Brain microvascular endothelial cell (primary cell): ENCODE measurements around the gene ACAA2.
A peak's percentile ranks its signal among the peaks of the same experiment; 100 is the strongest.
"Not testable (repeated sequence)": the region's sequence is repeated elsewhere in the genome, so short reads cannot be mapped to it uniquely, and the experiment has no call there.

Experiments
- DNase-seq: peaks from one replicate; pipeline ENCODE4 v3.0.0-alpha.2; 2020
- H3K27ac ChIP-seq: fragments of 250-450 bp; sonication (Bioruptor Pico); 2 replicates; pipeline ENCODE4 v1.5.1; 2020; ENCODE audit warnings: mild to moderate bottlenecking, moderate library complexity
- H3K27me3 ChIP-seq: fragments of 250-450 bp; sonication (Bioruptor Pico); replicated peaks from 2 replicates; pipeline ENCODE4 v1.5.1; 2020; ENCODE audit warnings: mild to moderate bottlenecking
- H3K36me3 ChIP-seq: fragments of 250-450 bp; sonication (Bioruptor Pico); replicated peaks from 2 replicates; pipeline ENCODE4 v1.5.1; 2020; ENCODE audit warnings: mild to moderate bottlenecking
- H3K4me3 ChIP-seq: 2 replicates; pipeline ENCODE4 v1.5.1; 2011; ENCODE audit warnings: low read depth, mild to moderate bottlenecking, control low read depth, low read length, moderate library complexity
- in situ Hi-C: cut with HindIII; loops from 2 replicates; pipeline ENCODE4 v1.10.0; 2017; ENCODE audit warnings: low sequenced_read_pairs, low pct_ligation_motif_present
- TF ChIP-seq, protein P1 (sequence below): IDR thresholded peaks from 2 replicates; pipeline ENCODE4 v1.5.1; 2011; ENCODE audit warnings: low read depth, mild to moderate bottlenecking, moderate library complexity, low read length, control low read depth, inconsistent platforms; ENCODE audit errors: missing control alignments

The ACAA2 gene

DNA sequence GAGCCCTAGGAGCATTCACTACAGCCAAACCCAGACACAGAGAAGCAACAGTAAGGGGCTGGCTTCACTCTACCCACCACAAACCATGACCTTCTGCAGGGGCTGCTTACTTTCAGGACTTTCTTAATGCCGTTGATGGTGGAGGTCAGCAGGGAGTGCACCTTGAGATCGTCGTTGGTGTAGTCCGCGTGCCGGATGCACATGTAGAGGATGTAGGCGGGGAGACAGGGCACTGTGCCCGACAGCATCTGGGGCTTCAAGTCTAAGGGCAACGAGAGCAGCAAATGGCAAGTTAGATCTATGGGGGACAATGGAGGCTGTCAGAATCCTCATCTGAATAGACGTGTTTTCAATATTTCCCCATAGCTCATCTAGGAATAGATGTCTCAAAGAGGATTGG lies 29.8 kb upstream of the ACAA2 start:
- in situ Hi-C loops: no loop called here
- no peak overlapping the region for H3K4me3 ChIP-seq
- DNase-seq: no peak
- no peaks in the 10 kb centered on the region for H3K36me3 ChIP-seq
- TF ChIP-seq, protein P1, sequence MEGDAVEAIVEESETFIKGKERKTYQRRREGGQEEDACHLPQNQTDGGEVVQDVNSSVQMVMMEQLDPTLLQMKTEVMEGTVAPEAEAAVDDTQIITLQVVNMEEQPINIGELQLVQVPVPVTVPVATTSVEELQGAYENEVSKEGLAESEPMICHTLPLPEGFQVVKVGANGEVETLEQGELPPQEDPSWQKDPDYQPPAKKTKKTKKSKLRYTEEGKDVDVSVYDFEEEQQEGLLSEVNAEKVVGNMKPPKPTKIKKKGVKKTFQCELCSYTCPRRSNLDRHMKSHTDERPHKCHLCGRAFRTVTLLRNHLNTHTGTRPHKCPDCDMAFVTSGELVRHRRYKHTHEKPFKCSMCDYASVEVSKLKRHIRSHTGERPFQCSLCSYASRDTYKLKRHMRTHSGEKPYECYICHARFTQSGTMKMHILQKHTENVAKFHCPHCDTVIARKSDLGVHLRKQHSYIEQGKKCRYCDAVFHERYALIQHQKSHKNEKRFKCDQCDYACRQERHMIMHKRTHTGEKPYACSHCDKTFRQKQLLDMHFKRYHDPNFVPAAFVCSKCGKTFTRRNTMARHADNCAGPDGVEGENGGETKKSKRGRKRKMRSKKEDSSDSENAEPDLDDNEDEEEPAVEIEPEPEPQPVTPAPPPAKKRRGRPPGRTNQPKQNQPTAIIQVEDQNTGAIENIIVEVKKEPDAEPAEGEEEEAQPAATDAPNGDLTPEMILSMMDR: no peak
- H3K27ac ChIP-seq: no peak overlapping the region
- no peaks in the 10 kb centered on the region for H3K27me3 ChIP-seq

DNA sequence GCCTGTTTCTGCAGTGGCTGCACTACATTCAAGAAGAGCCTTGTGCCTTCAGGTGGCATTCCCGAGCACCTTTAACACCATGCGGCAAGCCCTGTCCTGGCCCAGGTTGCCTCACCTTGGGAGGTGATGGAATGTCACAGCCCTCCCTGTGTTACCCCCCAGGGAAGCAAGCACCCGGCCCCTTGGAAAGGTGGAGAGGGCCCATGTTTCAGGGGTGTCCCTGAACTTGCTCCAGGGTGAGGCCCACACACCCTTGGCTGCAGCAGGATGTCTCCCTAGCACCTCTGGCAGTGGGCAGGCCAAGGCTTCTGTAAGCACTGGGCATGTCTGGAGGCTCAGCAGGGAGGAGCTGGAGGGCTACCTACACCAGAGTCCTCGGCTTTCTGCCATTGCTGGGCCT lies 29.3 kb upstream of the ACAA2 start:
- DNase-seq: no peak

DNA sequence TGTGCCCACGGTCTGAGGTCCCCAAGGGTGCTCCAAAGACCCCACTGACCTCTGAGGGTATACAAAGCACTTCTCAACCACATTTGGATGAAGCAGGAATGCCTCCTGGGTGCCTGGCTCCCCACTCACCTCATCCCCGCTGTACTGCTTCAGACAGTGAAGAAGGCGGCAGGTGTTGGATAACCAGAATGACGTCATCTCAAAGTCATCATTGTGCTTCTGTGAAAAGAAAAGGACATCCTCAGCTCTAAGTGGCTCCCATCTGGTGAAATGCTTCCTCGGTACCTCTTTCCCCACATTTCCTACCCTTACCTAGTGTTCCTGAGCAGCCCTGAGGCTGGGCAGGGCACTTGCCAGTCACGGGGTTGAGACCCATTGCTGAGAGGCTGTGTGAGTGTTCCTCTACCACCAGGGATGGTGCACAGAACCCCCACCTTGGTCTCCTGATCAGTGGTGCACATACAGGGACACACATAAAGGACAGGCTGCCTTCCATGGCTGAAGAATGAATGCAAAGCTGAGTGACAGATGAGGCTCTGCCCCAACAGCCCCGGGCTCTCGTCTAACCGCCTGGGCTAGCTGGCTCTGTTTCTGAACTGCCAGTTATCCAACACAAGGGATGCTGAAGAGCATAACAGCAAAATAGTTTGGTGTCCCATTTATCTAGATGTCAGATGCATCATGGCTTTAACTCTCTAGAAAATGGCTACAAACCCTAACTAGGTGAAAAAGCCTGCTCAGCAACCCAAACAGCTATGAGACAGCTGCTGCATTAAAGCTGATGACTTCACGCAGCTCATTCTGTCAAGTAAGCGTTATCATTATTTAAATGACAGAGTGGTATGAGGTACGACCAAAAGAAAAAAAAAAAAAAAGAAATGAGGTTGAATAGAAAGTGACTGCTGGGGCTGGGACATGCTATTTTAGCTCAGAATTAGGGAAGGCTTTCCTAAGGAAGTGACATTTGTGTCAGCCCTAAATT lies 28.2 kb upstream of the ACAA2 start:
- no peak for DNase-seq
- Histone ChIP-seq H3K27ac (no peak overlapping the region), H3K27me3 (no peaks in the 10 kb centered on the region), H3K4me3 (no peak overlapping the region), H3K36me3 (no peaks in the 10 kb centered on the region)
- in situ Hi-C loops: no loop called here
- TF ChIP-seq, protein P1: no peak

More for the DNA sequence above, 29.3 kb upstream of the ACAA2 start:
- Histone ChIP-seq H3K27me3 (no peaks in the 10 kb centered on the region), H3K4me3 (no peak overlapping the region), H3K27ac (no peak overlapping the region), H3K36me3 (no peaks in the 10 kb centered on the region)
- TF ChIP-seq, protein P1: no peak
- in situ Hi-C loops: no loop called here

DNA sequence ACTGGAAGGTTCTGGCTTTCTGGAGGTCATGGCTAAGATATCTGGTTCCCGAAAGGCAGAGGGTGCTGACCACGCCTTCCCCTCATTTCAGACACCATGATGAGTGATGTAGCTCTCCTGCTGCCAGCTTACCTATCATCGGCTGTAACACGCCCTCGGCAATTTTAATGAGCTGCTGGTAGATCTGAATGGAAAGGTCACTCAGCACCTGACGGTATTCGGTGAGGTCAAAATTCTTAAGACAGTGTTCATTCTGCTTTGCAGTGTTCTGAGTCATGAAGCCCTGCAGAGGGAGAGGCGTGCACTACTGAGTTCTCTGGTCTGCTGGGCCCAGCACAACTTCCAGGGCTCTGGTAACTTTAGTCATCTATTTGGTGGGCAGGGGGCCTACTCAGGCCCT lies 25.7 kb upstream of the ACAA2 start:
- H3K27ac ChIP-seq: no peak overlapping the region
- H3K4me3 ChIP-seq: no peak overlapping the region
- no peaks in the 10 kb centered on the region for H3K27me3 ChIP-seq
- in situ Hi-C loops: no loop called here
- TF ChIP-seq, protein P1: no peak
- DNase-seq: peak; percentile 62
- no peaks in the 10 kb centered on the region for H3K36me3 ChIP-seq

DNA sequence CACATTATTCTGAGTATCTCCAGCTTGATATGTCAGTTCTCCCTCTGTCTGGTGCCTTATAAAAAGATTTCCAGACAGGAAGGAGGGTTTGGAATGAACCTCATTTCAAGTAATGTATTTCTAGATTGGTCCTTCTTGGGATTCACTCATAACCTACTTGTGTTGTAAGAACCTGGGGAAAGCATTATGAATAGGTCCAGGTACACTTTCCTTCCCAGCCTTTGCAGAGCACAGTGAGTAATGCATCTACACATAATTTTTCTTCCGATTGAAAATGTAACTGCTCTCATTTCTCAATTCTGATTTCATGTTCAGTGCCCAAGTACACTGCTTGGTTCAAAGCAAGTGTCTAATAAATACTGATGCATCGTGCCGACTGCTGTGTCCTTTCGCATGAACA lies 25.0 kb upstream of the ACAA2 start:
- Histone ChIP-seq H3K36me3 (no peaks in the 10 kb centered on the region), H3K27ac (no peak overlapping the region), H3K4me3 (no peak overlapping the region), H3K27me3 (no peaks in the 10 kb centered on the region)
- TF ChIP-seq, protein P1: no peak
- in situ Hi-C loops: no loop called here
- DNase-seq: no peak

DNA sequence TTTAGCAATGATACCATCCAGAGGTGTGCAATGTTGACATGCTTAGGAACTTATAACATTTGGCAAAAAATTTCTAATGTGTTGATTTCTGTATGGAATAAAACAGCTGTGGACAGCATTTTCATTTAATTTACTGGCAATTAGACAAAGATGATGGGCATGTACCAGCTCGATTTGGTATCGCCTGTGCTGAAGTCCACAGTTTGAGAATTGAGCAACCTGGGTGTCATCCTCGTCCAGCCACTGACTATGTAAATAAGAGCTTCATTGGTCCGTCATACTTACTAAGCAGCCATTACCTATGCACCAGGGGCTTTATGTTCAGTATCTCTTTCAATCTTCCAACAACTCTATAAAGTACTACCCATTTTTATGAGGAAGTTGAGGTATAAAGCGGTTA lies 24.6 kb upstream of the ACAA2 start:
- DNase-seq: no peak
- Histone ChIP-seq H3K27ac (no peak overlapping the region), H3K36me3 (no peaks in the 10 kb centered on the region), H3K4me3 (no peak overlapping the region), H3K27me3 (no peaks in the 10 kb centered on the region)
- in situ Hi-C loops: no loop called here
- TF ChIP-seq, protein P1: no peak

DNA sequence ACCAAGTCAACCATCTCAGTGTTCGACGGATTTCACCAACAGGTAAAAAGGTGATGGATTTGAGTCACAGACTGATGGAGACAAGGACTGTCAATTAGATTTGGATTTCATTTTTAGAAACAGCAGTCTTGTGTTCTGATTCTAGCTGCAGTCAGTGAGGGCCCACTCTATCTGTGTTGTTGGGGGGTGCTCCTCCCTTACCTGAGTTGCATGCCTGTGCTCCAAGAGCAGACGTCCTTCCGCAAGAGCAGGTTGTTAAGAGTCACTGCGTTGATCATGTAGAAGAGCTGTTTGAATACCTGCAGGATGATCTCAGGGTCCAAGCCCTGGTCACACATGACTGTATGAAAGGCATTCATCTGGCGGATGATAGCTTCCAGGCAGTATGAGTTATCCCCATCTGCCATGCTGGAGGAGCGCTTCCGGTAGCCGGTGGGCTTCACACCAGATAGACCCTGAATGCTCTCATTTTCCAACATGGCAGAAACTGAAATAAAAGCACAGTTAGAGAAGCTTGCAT lies 24.0 kb upstream of the ACAA2 start:
- in situ Hi-C loops, H3K27me3 ChIP-seq, H3K36me3 ChIP-seq, H3K4me3 ChIP-seq, DNase-seq, H3K27ac ChIP-seq: not testable (repeated sequence)
